Measurements from ENCODE around the gene EID3.
"Not testable (repeated sequence)": the region's sequence is repeated elsewhere in the genome, so short reads cannot be mapped to it uniquely, and the experiment has no call there.

The EID3 gene

DNA sequence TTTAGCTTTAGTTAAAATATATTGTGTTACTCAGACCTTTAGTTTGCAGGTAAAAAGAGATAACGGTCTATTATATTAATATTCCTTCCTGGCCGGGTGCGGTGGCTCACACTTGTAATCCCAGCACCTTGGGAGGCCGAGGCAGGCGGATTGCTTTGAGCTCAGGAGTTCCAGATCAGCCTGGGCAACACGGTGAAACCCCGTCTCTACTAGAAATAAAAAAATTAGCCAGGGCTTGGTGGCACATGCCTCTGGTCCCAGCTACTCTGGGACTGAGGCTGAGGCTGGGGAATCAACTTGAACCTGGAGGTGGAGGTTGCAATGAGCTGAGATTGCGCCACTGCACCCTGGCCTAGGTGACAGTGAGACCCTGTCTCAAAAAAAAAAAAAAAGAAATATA lies 13.2 kb upstream of the EID3 start:
- DNase-seq (ENCODE audit: low read depth in 2 of 2), result no peak

DNA sequence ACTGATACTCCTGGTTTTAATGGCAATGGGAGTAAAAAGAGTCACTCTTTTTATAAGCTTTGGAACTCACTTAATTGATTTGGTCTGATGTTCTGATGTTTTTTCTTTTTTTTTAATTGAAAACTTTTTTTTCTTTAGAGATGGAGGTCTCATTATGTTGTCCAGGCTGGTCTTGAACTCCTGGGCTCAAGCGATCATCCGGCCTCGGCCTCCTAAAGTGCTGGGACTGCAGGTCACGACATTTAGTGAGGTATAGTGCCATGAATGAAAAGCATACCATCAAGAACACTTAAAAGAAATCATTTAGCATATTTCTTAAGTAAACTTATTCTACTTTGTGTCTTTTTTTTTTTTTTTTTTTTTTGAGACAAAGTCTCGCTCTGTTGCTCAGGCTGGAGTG lies 12.7 kb upstream of the EID3 start:
- DNase-seq (ENCODE audit: low read depth in 2 of 2), result no peak

DNA sequence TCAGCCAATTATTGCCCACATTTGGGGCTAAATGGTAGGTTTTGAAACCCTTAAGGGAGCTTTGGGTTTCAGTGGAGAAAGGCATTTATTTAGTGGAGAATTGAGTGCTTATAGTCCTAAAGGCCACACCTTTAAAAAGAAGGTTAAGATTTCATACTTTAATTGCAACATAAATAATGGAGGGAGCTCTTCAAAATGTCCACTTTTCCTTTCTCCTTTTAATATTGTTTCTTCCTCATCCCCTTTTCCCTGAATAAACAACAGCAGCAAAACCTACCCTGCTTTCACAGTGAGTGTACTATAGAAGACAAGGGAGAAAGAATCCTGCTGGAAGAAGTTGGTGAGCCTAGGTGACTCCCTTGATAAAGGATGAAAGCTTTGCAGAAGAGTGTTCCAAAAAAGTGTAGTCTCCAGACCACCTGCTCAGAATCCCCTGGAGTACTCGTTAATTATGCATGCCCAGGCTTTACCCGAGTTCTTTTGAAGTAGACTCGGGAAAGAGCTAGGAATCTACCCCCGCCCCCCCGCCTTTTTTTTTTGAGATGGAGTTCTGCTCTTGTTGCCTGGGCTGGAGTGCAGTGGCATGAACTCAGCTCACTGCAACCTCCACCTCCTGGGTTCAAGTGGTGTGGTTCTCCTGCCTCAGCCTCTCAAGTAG lies 11.5 kb upstream of the EID3 start:
- no peak for DNase-seq (ENCODE audit: low read depth in 2 of 2)

DNA sequence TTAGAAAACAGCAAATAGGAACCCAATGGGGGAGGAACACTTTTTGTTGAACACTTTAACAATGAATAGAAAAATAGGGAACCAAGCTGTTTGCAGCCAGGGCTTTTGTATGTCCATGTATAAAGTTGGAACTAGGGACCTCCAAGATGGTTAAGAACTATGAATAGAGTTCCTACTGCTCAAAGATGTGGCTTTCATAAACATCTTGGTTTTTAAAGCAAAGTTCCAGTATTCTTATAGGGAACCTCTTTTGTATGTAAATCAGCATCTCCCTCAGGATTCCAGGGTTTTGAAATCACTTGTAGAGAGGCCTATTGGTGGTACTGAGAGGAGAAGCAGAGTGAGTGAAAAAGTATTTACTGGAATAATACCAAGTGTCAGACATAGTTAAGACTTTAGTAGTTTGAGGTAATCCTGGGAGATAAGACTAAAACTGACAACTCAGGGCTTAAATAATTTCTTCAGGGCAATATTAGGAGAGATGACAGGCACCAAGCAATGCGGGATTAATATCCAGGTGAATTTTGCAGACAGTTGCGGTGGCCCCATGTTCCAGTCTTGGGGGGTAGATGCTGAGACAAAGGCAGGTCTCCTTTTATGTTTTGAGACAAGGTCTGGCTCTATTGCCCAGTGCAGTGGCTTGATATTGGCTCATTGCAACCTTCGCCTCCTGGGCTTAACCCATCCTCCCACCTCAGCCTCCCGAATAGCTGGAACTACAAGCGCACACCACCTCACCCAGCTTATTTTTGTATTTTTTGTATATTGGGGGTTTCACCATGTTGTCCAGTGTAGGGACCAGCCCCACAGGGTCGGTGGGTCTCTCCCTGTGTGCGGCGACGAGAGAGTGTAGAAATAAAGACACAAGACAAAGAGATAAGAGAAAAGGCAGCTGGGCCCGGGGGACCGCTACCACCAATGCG lies 10.4 kb upstream of the EID3 start:
- no peak for DNase-seq (ENCODE audit: low read depth in 2 of 2)

DNA sequence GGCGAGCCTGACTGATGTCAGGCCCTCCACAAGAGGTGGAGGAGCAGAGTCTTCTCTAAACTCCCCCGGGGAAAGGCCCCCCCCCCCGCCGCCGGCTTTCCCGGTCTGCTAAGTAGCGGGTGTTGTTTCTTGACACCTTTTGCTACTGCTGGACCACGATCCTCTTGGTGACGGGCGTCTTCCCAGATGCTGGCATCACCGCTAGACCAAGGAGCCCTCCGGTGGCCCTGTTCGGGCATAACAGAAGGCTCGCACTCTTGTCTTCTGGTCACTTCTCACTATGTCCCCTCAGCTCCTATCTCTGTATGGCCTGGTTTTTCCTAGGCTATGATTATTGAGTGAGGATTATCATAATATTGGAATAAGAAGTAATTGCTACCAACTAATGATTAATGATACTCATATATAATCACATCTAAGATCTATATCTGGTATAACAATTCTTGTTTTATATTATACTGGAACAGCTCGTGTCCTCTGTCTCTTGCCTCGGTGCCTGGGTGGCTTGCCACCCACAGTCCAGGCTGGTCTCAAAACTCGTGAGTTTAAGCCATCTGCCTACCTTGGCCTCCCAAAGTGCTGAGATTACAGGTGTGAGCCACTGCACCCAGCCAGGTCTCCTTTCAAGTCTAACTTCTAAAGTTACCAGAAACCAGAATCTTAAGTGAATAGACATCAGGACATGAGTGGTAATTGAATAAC lies 9.2 kb upstream of the EID3 start:
- not testable (repeated sequence) for DNase-seq (ENCODE audit: low read depth in 2 of 2)

DNA sequence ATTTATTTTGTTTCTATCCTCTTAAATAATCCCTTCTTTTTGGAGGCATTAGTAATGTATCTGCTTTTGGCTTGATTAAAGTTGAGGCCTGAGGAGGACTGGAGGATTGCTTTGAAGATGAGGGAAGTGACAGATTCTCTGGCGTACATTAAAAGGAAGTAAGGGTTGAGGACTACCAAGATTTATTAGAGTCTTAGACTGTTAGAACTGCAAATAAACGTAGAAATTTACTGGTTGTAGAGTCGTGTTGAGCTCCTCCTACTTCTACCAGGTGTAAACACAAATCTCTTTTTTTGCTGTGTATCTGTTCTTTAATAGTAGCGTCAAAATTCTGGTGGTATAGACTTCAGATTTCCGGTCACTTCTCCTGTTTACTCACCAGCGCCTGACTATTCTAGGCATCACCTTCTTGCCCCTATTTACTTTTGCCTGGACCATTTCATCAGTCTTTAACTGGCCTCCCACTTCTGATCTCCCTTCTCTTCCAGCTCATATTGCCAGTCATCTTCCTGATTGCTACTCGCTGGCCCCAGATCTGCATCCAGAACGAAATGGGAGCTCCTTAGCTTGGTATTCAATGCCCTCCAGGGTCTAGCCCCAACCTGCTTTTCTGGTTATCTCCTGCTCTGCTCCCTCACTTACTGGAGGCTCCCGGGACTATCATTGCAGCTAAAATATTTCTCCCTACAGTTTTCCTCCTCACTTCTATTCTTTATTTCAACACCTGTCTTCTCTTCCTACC lies 8.4 kb upstream of the EID3 start:
- DNase-seq (ENCODE audit: low read depth in 2 of 2), result no peak

DNA sequence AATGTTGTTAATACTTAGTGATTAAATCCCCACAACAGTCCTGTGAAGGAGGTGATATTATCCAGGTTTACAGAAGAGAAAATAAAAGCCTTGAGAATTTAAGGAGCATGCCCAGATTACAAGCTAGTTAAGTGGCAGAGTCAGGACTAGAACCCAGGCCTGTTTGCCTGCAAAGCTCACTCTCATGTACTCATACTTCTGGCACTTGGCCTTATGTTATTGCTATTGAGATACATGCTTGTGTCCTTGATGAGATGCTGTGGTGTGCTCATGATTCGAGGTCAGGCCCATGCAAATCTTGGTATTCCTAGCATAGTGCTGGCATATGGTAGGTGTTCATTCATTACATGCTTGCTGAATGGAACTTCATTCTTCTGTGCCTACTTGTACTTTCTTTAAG lies 7.6 kb upstream of the EID3 start:
- DNase-seq (ENCODE audit: low read depth in 2 of 2), result no peak

DNA sequence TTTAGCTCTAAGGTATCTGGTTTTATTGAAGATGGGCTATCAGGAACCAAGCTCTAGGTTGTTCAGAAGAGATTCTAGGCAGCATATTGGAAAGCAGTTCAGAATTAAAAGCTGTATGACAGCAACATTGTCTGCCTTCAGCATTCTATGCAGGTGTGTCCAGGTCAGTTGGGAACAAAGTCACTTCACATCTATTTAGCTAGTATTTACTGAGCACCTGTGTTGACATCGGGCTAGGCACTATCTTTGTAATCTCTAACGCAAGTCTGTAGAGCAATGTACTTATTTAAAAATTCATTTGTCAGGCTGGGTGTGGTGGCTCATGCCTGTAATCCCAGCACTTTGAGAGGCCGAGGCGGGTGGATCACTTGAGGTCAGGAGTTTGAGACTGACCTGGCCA lies 6.8 kb upstream of the EID3 start:
- DNase-seq (ENCODE audit: low read depth in 2 of 2), result no peak

DNA sequence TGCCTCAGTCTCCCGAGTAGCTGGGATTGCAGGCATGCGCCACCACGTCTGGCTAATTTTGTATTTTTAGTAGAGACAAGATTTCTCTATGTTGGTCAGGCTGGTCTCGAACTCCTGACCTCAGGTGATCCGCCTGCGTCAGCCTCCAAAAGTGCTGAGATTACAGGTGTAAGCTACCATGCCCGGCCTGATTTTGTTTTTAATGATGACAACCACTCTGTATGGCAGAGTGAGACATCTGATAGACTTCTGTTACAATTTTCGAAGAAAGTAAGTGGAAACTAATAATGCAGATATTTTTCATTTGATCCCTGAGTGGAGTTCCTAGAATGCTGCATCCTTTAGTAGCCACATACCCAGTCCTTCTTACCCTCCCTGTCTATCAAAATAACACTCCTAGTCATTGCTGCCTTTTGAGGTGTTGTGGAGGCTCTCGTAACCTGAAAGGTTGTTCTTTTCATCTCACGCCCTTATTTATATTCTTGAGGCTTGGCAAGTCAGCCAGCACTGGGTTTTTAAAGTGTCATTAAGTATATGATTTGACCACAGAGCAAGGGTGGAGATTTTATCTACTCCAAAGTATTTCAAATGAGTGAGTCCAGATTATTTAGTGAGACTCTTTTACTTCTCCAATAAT lies 5.9 kb upstream of the EID3 start:
- no peak for DNase-seq (ENCODE audit: low read depth in 2 of 2)

DNA sequence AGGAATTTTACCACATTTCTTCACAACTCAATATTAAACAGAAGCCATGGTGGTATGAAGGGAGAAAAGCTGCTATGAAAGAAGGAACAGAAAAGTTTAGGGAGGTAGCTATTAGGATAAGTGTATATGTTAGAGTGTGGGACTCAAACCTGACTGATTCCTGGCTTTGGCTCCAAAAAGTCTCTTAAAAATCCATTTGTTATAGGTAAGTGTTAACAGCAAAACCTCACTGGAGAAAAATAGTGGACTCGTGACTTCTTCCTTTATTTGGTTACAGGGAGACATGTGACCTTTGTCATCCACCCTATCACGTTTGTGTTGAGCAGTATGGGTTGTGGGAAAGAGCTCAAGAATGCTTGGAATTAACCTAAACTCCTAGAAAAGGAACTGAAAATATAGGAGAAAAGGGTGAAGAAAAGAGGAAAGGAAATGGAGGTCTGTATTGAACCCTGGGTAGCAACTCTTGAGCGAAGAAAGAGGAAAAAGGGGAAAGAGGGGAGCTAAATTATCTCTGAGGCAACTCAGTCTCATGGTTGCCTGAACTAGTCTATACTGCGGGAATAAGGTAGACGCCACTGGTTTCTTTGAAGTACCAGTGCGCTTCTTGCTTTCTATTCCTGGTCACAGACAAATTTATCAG lies 3.6 kb upstream of the EID3 start:
- no peak for DNase-seq (ENCODE audit: low read depth in 2 of 2)

DNA sequence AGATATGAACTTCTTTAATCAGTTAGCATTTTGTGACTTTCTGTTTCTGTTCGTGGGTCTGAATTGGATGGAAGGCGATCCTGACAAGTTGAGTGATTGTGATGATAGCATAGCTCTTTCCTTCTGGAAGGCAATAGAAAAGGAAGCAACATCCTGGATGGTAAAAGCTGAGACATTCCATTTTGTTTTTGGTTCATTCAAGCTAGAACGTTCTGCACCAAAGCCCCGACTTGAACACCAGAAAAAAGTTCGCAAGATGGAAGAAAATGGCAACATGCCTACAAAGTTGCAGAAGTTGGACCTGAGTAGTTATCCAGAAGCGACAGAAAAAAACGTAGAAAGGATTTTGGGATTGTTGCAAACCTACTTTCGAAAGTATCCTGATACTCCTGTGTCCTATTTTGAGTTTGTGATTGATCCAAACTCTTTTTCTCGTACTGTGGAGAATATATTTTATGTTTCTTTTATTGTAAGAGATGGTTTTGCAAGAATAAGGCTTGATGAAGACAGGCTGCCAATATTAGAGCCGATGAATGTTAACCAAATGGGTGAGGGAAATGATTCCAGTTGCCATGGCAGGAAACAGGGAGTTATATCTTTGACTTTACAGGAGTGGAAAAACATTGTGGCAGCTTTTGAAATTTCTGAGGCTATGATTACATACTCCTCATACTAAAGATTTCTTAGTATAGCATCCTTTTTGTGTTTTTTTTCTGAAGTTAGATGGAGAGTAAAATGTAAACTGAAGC lies 896 bp downstream of the EID3 start:
- DNase-seq (ENCODE audit: low read depth in 2 of 2), result no peak

DNA sequence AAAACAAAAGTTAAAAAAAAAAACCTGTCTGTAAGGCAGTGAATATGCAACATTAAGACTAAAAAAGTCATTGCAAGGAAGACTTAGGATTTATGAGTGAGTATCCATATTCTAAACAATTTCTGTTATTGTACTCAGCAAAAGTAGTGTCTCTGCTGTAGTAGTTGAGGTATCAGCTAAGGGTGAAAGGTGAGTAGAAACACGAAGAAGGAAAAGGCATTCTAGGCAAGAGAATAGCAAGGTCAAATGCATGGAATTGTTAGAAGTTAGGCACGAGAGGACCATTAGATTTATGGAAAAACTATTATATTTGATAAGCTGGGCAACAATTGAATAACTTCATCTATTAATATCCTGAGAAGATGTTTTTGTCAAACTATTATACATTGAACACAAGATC lies 1.8 kb downstream of the EID3 start:
- DNase-seq (ENCODE audit: low read depth in 2 of 2), result no peak

DNA sequence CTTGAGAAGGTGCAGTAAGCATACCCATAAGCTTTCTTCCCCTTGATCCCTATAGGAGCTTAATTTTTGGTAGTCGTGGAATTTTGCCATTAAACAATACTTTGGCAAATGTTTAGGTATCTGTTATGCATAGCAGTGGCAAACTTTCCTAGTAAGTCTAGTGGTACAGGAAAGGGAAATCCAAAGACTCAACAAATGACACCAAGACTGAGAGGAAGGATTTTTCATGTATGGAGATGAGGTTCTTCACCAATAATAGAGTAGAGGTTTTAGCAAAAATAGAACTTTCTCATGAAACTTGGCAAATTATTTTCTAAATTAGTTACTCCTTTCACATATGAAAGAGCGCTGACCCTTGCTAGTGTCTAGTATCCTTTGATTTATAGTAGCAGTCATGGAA lies 2.8 kb downstream of the EID3 start:
- DNase-seq (ENCODE audit: low read depth in 2 of 2), result no peak

DNA sequence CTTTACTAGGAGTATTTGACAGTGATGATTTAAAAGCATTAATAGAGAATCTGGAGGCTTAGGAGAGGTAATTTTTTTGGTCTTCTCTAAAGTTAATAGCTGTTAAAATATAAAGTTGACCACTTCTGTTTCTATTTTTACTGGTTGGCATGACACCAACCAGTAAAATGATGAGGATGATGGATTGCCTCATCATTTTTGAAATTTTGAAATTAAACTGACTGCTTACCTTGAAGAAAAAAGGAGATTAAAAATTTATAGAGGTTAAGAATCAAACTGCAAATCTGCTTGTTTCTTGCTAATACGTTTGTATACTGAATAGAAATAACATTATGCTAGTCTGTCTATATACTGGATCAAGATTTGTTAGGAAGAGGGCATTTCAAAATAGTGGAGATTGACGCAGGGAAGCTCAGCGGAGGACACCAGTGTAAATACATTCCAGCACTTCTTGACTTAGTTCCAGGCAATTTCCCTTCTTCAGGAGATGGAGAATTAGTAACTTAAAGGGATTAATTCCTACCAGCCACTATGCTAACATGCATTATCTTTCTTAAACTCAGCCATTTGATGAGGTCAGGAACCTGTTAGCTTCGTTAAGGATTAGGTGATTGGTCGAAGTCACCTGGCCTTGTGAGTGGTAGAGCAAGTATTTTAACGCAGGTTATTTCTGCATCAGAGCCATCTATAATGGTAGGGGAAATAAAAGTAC lies 3.6 kb downstream of the EID3 start:
- no peak for DNase-seq (ENCODE audit: low read depth in 2 of 2)

DNA sequence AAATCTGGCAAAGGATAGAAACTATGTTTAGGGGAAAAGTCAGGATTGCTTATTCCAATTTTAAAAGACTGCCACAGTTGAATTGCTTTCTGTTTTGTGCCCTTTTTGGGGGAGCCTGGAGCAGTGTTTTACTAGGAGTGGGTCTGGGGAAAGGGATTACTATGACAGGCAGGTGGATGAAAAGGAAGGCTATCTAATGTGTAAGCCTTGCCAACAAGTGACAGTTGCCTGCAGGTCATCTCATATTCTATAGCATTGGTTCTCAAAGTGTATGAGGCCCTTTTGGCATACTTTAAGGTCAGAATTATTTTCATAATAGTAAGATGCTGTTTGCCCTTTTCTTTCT lies 4.1 kb downstream of the EID3 start:
- DNase-seq (ENCODE audit: low read depth in 2 of 2), result no peak

DNA sequence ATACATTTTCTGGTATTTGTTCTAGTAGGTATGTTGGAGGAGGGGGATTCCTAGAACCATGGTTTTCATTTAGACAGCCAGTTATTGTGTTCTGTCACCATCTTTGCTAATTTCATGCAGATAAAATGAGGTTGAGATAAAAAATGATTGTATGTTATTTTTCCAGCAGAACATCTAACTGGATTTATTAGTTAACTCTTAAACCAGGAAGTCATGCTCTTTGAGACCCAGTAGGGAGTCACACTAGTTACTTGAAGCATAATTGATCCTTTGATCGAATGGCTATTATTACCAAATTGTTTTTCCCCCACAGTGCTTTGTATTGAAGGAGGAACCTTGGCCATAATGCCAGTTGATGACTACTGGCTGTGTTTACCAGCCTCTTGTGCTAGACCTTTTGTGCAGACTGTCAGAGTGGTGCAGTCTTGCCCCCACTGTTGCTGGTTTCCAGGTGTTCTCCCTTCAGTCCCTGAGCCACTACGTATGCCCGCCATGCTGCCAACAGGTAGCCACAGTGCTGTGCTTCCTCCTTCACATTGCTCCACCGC lies 6.0 kb downstream of the EID3 start:
- no peak for DNase-seq (ENCODE audit: low read depth in 2 of 2)

DNA sequence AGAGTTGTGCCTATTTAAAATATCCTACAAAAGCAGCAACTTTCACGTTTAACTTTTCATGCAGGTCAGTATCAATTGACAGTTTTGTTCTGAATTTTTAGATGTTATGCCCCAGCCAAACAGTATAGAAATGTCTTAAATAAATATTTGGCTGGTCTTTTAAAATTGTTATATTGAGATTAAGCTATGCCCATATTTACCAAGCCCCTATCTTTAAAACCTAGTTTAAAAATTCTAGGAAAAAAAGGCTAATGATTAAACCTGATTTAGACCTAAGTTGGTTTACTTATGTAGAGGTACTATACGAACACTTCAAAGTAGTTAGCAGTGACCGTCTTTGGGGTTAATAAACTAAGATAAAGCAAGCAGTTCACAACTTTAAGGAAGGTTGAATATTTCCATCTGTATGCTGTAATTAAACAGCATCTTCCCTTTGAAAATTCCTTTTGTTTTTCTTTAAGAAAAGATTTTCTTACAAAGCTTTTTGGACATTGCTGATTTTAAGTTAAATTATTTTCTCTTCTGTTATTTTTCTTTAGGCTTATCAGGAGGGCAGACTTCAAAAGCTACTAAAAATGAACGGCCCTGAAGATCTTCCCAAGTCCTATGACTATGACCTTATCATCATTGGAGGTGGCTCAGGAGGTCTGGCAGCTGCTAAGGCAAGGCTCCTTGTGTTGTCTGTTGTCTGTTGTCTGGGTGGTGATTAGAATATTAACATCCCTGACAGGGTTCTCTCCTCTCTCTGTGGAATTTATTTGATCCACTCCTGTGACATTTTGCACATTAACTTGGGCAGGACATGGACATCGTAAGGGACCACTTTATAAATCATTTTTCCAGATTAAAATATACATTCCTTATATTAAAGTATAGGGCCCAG lies 7.5 kb downstream of the EID3 start:
- DNase-seq (ENCODE audit: low read depth in 2 of 2), result no peak

DNA sequence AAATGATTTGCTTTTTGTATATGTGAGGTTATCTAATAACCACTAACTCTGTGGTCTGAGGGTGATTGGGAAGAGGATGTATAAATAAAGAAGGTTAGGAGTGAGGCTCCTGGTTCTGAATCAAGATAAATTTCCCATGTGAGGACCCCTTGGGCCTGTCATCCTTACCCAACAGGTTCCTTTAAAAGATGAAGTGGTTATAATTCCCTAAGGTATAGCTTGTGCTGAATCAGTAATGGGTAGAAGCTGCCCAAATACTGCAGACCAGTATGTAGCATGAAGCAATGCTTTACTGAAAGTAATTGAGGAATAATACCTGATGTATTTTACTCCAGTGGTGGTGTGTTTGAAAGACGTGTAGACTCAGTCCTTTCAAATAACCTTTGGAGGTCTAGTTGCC lies 8.7 kb downstream of the EID3 start:
- no peak for DNase-seq (ENCODE audit: low read depth in 2 of 2)

DNA sequence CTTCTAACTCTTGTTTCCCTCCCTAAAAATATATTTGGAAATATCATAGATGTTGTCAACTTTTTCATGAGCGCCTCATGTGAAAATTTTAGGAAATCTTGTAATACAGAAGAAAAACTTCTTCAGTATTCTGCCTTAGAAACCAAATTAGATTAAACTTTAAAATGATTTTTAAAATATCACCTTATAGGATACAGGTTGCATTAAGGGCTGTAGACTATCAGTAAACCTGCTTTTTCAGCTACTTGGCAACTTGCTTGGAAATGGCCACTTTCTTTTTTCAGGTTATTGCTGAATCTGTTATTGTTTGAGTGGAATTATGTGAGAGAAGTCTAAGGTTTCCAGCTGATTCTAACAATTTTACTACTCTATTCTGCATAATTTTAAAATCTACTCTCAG lies 9.1 kb downstream of the EID3 start:
- no peak for DNase-seq (ENCODE audit: low read depth in 2 of 2)

Data from stimulated activated CD8-positive, alpha-beta memory T cell treated with anti-CD3 and anti-CD28 coated beads, Interleukin-15, amount 100 ng/mL, for 48 hours (primary cell).